ENCODE data around the gene ATXN1.

DNA sequence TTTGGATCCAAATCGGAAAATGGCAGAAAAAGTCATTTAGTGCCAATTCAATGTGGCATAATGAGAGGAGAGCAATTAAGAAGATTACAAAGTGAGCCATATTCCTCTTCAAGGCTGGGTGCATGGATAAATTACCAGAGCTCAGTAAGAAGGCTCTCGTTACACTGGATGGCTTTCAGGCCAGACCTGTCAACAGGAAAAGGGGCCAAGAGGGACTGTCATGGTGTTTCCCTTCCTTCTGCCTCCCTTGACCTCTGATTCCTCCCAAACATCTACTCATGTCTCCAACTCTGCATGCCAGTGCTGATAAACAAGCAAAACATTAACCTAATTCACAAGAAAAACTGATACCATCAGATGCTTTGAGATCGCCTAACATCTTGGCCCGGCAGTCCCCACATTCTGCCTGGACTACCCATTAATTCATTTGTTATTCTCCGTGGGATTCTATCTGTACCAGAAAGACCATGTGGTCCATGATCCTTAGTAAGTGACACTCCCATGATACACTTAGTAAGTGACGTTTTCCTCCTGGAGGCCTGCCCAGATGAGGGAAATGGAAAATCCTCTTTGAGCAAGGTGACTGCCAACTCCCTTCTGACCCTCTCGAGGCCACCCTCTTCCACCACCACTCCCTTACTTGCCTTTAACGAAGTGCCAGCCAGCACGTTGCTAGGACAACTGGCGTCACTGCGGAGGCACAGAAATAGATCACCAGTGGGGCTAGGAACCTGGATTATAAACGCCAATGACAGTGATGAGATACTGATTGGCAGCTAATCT is 283.7 kb downstream of the ATXN1 start:
- no peak for TF ChIP-seq EZH2 (IDR thresholded peaks at IDR 0.05; ENCODE audit: low read length, unreplicated experiment)
- TF ChIP-seq, protein P1, sequence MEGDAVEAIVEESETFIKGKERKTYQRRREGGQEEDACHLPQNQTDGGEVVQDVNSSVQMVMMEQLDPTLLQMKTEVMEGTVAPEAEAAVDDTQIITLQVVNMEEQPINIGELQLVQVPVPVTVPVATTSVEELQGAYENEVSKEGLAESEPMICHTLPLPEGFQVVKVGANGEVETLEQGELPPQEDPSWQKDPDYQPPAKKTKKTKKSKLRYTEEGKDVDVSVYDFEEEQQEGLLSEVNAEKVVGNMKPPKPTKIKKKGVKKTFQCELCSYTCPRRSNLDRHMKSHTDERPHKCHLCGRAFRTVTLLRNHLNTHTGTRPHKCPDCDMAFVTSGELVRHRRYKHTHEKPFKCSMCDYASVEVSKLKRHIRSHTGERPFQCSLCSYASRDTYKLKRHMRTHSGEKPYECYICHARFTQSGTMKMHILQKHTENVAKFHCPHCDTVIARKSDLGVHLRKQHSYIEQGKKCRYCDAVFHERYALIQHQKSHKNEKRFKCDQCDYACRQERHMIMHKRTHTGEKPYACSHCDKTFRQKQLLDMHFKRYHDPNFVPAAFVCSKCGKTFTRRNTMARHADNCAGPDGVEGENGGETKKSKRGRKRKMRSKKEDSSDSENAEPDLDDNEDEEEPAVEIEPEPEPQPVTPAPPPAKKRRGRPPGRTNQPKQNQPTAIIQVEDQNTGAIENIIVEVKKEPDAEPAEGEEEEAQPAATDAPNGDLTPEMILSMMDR (conservative IDR thresholded peaks at IDR 0.05; ENCODE audit: low read depth, low read length), result no peak
- no peak for TF ChIP-seq EZH2phosphoT487 (IDR thresholded peaks at IDR 0.05; ENCODE audit: borderline replicate concordance, low read length)

Data from PC-3 (cell line).